RCC 7860 (cell line): ENCODE data around the gene ATP6V1B1.

ENCODE experiments used
- DNase-seq: peaks from one replicate; pipeline ENCODE4 v3.0.0-alpha.2; 2015; ENCODE audit warnings: low spot score
- FAIRE-seq: peaks from 2 replicates; lab custom pipeline; 2012; peaks lifted over from hg19 to GRCh38; lab: Jason Lieb, UNC

The ATP6V1B1 gene

GRCh38 chr2:70943205-70943871, 7.6 kb downstream of the ATP6V1B1 start:
- DNase-seq (no peak), FAIRE-seq (no peak)

- DNase-seq (no peak), FAIRE-seq (no peak)
Measured at GRCh38 chr2:70944111-70944690, 8.5 kb downstream of the ATP6V1B1 start.

GRCh38 chr2:70946832-70947442, 11.2 kb downstream of the ATP6V1B1 start:
- no peak for DNase-seq
- FAIRE-seq = no peak

- FAIRE-seq (peak; percentile 8), DNase-seq (peak; percentile 71)
Measured at GRCh38 chr2:70947556-70948184, 12.0 kb downstream of the ATP6V1B1 start.

GRCh38 chr2:70948337-70949003, 12.8 kb downstream of the ATP6V1B1 start:
- FAIRE-seq (no peak), DNase-seq (peak; percentile 59)

- DNase-seq (no peak), FAIRE-seq (no peak)
Measured at GRCh38 chr2:70949086-70949485, 13.4 kb downstream of the ATP6V1B1 start.

- DNase-seq = no peak
- no peak for FAIRE-seq
Measured at GRCh38 chr2:70954886-70955285, 19.2 kb downstream of the ATP6V1B1 start.

GRCh38 chr2:70956141-70956540, 20.4 kb downstream of the ATP6V1B1 start:
- FAIRE-seq (no peak), DNase-seq (no peak)

GRCh38 chr2:70957798-70958197, 22.1 kb downstream of the ATP6V1B1 start:
- FAIRE-seq (no peak), DNase-seq (no peak)

- FAIRE-seq = no peak
- no peak for DNase-seq
Measured at GRCh38 chr2:70958759-70959158, 23.1 kb downstream of the ATP6V1B1 start.

- no peak for FAIRE-seq
- DNase-seq = no peak
Measured at GRCh38 chr2:70959271-70959761, 23.6 kb downstream of the ATP6V1B1 start.

- DNase-seq = no peak
- FAIRE-seq = no peak
Measured at GRCh38 chr2:70959851-70960832, 24.4 kb downstream of the ATP6V1B1 start.

GRCh38 chr2:70960833-70961647, 25.3 kb downstream of the ATP6V1B1 start:
- FAIRE-seq (no peak), DNase-seq (no peak)

GRCh38 chr2:70961648-70961994, 25.9 kb downstream of the ATP6V1B1 start:
- no peak for DNase-seq
- no peak for FAIRE-seq

GRCh38 chr2:70962211-70962884, 26.6 kb downstream of the ATP6V1B1 start:
- FAIRE-seq (no peak), DNase-seq (no peak)

GRCh38 chr2:70962885-70963878, 27.5 kb downstream of the ATP6V1B1 start:
- no peak for DNase-seq
- FAIRE-seq = no peak

- DNase-seq (no peak), FAIRE-seq (no peak)
Measured at GRCh38 chr2:70964133-70964532, 28.4 kb downstream of the ATP6V1B1 start.
